Choroid plexus epithelial cell (primary cell): ENCODE measurements around the gene C7orf33.
"Not testable (repeated sequence)": the region's sequence is repeated elsewhere in the genome, so short reads cannot be mapped to it uniquely, and the experiment has no call there.

Experiments used
- DNase-seq: peaks from one replicate; pipeline ENCODE4 v3.0.0-alpha.2; 2010; ENCODE audit warnings: low read depth
- H3K4me3 ChIP-seq: 2 replicates; pipeline ENCODE4 v1.5.1; 2011; ENCODE audit warnings: low read depth, mild to moderate bottlenecking, control low read depth, low read length, moderate library complexity
- TF ChIP-seq, protein P1 (sequence below): conservative IDR thresholded peaks from 2 replicates; pipeline ENCODE4 v1.5.1; 2011; ENCODE audit warnings: low read depth, mild to moderate bottlenecking, control low read depth, inconsistent platforms, low read length, moderate library complexity

C7orf33 gene

DNA sequence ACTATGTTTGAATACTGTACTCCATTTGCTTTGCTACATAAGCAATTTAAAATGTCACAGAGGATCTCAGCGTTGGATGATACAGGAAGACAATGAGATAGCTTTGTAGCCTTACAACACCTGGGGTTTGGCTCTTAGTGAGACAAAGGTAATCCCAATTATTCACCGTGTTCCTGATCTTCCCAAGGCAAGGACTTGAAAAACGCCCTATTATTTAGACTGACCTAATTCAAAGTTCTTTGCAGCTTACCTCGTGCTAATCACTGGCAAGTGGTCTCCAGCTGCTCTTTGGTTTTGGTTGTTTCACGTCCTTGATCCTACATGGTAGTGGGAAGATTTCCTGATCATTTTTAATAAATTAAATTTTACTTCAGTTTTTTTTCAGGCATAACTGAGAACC is 23.0 kb upstream of the C7orf33 start:
- no peak overlapping the region for H3K4me3 ChIP-seq
- TF ChIP-seq, protein P1, sequence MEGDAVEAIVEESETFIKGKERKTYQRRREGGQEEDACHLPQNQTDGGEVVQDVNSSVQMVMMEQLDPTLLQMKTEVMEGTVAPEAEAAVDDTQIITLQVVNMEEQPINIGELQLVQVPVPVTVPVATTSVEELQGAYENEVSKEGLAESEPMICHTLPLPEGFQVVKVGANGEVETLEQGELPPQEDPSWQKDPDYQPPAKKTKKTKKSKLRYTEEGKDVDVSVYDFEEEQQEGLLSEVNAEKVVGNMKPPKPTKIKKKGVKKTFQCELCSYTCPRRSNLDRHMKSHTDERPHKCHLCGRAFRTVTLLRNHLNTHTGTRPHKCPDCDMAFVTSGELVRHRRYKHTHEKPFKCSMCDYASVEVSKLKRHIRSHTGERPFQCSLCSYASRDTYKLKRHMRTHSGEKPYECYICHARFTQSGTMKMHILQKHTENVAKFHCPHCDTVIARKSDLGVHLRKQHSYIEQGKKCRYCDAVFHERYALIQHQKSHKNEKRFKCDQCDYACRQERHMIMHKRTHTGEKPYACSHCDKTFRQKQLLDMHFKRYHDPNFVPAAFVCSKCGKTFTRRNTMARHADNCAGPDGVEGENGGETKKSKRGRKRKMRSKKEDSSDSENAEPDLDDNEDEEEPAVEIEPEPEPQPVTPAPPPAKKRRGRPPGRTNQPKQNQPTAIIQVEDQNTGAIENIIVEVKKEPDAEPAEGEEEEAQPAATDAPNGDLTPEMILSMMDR: no peak
- DNase-seq: no peak

DNA sequence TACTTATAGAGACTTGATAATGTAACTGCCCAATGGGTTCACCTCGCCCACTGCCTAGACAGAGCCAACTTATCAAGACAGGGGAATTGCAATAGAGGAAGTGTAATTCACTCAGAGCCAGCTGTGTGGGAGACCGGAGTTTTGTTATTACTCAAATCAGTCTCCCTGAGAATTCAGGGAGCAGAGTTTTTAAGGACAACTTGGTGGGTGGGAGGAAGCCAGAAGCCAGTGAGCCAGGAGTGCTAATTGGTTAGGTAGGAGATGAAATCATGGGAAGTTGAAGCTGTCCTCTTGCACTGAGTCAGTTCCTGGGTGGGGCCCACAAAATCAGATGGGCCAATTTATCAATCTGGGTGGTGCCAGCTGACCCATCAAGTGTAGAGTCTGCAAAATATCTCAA is 20.1 kb upstream of the C7orf33 start:
- no peak for DNase-seq
- H3K4me3 ChIP-seq: no peak overlapping the region
- TF ChIP-seq, protein P1: no peak

DNA sequence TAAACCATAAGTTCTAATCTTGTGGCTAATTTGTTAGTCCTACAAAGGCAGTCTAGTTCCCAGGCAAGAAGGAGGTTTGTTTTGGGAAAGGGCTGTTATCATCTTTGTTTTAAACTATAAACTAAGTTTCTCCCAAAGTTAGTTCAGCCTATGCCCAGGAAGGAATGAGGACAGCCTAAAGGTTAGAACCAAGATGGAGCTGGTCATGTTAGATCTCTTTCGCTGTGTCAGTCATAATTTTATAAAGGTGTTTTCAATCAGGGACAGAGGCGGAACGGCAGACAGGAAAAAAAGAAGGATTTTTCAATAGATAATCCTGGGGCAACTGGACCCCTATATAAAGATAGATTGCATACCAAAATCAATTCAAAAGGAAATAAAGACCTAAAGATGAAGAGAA is 19.6 kb upstream of the C7orf33 start:
- H3K4me3 ChIP-seq, DNase-seq: not testable (repeated sequence)

DNA sequence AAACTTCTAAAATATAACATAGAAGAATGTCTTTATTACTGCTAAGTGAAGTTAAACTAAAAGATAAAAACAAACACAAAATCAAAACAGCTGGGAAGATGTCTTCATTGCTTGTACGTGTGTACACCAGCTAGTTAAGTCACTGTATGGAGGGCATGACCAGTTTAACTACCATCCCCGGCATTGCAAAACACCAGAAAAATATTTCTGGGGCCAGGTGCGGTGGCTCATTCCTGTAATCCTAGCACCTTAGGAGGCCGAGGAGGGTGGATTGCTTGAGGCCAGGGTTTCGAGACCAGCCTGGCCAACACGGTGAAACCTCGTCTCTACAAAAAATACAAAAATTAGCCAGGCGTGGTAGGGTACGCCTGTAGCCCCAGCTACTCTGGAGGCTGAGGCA is 19.2 kb upstream of the C7orf33 start:
- TF ChIP-seq, protein P1: no peak
- H3K4me3 ChIP-seq: no peak overlapping the region
- DNase-seq: no peak

DNA sequence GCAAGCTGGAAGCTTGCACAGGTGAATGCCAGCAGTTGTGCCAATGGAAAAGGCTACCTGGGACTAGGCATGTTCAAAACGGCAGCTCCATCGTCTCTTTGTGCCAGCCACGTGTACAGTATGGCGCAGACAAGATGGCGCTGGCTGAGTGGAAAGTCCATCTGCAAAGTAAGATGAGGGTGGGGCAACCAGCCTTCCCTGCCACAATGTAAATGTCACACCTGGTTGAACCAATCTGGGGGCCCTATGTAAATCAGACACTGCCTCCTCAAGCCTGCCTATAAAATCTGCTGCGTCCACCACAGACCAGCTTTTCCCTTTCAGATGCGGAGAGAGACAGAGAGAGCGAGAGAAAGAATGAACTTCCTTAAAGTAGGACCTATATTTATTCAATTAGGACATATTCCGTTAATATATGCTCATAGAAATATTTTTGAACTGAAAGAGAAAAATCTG is 18.5 kb upstream of the C7orf33 start:
- TF ChIP-seq, protein P1: no peak
- no peak for DNase-seq
- H3K4me3 ChIP-seq: no peak overlapping the region

DNA sequence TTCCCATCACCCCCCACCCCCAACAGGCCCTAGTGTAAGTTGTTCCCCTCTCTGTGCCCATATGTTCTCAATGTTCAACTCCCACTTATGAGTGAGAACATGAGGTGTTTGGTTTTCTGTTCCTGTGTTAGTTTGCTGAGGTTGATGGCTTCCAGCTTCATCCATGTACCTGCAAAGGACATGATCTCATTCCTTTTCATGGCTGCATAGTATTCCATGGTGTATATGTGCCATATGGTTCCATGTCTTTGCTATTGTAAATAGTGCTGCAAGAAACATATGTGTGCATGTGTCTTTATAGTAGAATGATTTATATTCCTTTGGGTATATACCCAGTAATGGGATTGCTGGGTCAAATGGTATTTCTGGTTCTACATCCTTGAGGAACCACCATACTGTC is 17.0 kb upstream of the C7orf33 start:
- H3K4me3 ChIP-seq: not testable (repeated sequence)

DNA sequence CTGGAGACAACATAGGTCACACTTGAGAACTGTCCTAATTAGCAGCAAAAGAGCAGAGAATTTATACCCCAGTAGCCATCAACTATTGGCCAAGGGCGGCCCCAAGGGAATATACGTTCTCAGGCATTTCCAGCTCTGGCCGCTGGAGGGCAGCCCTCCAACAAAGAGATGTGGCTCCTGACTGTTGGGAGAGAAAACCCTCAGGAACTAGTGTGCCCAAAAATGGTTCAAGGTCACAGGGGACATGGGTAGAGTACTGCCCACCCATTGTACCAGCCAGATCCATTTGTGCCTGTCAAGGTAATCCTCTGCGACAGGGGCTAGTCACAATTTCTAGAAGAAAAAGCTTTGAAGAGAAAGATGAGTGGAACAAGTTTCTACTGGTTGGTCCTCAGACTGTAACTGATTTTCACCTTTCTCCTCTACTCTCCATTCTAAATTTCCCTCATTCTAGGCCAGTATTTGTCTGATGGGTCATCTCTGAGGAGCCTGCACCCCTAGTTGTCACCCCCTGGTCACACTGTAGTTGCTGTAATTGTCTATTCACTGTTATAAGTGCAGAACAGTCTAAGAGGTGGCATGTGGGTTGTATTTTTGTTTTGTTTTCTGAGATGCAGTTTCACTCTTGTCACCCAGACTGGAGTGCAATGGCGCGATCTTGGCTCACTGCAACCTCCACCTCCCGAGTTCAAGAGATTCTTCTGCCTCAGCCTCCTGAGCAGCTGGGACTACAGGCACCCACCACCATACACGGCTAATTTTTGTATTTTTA is 14.7 kb upstream of the C7orf33 start:
- H3K4me3 ChIP-seq: no peak overlapping the region
- TF ChIP-seq, protein P1: peak; percentile 96
- peak; percentile 73 for DNase-seq

More for the DNA sequence above, 17.0 kb upstream of the C7orf33 start:
- not testable (repeated sequence) for DNase-seq

DNA sequence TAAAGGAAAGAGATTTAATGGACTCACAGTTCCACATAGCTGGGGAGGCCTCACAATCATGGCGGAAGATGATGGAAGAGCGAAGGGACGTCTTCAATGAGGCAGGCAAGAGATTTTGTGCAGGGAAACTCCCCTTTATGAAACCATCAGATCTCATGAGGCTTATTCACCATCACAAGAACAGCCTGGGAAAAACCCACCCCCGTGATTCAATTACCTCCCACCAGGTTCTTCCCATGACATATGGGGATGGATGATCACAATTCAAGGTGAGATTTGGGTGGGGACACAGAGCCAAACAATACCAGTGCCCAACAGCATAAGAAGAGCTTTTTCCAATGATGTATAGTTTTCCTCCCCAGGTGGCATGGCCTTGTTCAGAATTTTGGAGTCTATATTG is 11.2 kb upstream of the C7orf33 start:
- no peak for DNase-seq
- TF ChIP-seq, protein P1: no peak
- H3K4me3 ChIP-seq: no peak overlapping the region
